Caki2 (cell line): ENCODE results near the gene DLX4. TPM values are rescaled to one million over a fixed set of nuclear protein-coding genes. Genes with fewer than 3 reads are reported as not detected.

Experiments used
- DNase-seq: peaks from one replicate; pipeline ENCODE4 v3.0.0-alpha.2; 2015; ENCODE audit warnings: low read depth
- in situ Hi-C: cut with HindIII; loops from 2 replicates; pipeline ENCODE4 v1.10.0; 2016; ENCODE audit warnings: low sequenced_read_pairs, low pct_unique_long_range_greater_than_20kb, mixed read lengths
- total RNA-seq: library from RNA; depleted of rRNA; stranded (reverse); fragments of >200 nt; shearing (Covaris generic); gene quantifications from 2 replicates; pipeline ENCODE4 v1.2.3, GENCODE V29; 2014; ENCODE audit warnings: low replicate concordance

Gene DLX4
- total RNA-seq, 1 experiment from 2014 or later: not detected

- in situ Hi-C loops: no loop called here
- DNase-seq: no peak
Measured at GRCh38 chr17:49942947-49943346, 26.0 kb upstream of the DLX4 start.

DNA sequence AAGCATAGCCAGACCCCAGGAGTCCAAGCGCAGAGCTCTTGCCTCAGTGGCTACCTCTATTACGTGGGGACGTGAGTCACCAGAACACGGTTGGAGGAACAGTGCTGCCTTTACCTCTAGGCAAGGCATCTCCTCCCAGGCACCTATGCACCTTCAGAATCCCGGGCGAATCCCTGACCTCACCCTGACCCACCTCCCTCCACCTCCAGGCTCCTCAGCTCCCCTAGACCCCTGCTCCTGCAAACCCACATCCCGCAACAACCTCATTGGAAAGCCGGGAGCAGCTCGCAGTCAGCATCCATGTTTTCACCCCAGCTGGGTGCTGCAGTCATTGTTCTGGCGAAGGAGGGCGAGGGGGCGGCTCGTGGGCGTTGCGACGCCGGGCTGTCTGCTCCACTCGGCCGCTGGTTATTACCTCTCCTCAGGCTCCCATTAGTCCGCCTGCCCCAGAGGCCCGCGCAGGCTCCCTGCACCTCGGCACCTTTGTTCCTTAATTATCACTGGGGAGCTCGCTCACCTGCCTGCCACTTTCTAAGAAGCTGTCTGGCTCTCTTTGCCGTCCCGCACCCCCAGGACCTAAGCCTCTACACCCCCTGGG, 24.6 kb upstream of the DLX4 start:
- in situ Hi-C loops: no loop called here
- no peak for DNase-seq

DNA sequence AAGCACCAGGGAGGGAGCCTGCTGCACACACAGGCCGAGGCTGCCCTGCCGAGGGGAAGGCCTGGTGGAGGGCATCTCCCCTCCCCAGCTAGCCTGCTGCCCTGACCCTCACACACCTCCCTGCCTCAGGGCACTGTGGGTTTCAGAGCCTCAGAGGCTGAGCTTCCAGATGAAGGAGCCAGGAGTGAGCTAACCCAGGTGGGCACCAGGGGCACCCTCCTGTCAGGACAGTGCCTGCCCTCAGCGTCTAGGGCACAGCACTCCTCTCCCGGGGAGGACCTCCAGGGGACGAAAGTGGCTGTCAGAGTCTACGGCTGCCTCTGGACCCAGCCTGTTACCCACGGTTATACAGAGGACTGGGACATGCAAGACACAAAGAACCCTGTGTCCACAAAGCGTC, 22.8 kb upstream of the DLX4 start:
- no peak for DNase-seq
- in situ Hi-C loops: no loop called here

DNA sequence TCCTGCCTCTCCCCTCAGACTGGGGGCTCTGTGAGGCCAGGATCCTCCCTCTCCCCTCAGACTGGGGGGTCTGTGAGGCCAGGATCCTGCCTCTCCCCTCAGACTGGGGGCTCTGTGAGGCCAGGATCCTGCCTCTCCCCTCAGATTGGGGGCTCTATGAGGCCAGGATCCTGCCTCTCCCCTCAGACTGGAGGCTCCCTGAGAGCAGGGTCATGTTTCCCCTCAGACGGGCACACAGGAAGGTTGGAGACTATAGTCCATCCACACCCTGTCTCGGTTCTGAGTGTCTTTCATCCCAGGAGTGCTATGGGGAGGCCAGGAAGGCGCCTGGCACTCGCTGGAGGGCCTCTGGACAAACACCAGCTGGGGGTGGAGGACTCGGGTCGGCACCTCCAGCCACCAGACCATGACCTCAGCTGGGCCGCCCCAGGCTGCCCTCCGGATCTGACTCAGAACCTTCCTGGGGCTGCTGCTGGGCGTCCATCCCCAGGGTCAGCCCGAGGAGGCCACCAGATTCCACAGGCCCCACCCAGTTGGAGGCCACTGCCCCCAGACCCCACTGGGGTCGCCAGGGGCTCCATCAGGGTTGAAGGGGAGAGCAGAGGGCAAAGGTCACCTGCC, 21.9 kb upstream of the DLX4 start:
- in situ Hi-C loops: no loop called here
- no peak for DNase-seq

GRCh38 chr17:49949634-49950033, 19.4 kb upstream of the DLX4 start:
- in situ Hi-C loops: no loop called here
- DNase-seq: no peak

DNA sequence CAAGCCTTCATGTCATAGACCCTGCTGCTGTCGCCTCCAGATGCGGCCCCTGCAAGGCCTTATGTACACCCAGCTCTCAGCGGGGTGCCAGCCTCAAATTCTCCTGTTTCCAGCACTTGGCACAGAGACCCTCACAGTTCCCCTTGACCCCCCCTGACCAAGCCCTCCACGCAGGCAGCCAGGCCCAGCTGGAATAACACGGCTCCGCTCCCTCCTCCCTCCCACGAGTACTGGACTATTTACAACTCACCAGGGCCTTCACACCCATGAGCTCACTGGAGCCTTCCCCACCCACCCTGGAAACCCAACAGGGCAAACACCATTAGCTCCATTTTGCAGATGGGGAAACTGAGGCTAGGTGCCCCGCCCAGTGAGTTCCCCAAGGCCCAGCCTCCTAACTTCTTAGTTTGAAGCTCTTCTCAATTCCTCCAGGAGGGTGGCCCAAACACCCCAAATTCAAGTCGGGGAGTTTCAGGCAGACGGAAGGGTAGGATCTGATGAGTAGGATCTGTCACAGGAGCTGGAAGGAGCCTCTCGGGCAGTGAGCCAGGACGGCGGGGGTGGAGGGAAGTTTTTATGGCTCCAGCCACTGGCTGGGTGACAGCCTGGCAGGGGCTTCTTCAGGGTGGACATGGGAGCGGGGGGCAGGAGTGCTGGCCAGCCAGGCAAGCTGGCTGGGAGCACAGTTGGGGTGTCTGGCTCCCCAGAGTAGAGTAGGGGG, 17.5 kb upstream of the DLX4 start:
- in situ Hi-C loops: no loop called here
- DNase-seq: no peak

DNA sequence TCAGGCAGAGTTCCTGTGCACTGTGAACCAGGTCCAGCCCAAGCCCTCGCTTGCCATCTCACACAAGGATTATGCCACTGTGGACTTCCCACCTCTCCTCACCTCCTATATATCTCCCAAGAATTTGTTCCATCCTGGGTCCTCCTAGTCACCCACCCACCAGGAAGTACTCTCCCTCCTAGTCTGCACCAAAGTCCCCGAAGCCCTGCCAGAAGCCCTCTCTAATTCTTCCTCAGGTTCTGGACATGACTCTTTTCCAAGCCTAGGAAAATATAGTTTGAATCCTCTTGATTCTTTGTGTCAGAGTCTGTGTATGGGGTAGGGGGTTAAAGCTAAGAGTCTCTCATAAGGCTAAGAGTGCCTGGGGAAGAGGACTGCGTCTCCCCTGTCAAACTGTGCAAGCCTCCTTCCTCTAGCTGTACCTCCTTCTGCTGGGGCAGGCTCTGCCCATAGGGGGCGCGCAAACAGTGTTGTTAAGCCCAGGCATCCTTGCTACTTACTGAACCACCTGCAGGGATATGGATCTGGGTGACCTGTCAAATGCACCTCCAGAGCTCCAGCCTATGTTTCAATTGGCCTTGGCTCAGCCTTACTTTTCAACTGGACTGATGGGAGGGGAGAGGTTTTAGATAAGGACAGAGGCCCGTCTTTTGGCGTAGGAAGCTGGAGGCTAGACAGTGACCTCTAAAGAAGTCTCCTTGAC, 16.6 kb upstream of the DLX4 start:
- DNase-seq: peak; percentile 53
- in situ Hi-C loops: no loop called here

DNA sequence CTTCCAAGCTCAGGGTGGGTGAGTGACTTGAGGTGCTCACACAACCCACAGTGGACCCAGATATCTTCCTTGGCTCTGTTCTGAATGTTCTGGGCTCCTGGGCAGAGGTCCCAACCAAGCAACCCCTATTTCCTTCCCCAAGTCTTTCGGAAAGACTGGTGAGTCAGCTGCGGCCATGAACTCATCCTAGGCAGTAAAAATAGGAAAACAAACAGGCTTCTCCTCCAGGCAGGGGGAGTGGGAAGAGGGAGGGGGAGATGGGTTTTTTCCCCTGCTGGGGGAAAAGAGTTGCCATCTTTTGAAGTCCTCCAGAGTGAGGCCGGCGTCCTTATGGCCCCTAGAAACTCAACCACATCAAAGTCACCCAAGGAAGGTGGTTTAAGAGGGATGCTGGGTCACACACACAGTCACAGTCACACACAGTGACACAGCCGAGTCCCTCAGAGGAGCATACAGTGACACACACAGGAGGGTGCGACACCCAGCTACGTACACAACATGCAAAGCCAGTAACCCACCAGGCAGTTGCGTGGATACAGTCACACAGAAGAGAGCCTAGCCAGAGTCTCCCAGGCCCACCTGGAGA, 16.0 kb upstream of the DLX4 start:
- DNase-seq: no peak
- in situ Hi-C loops: no loop called here

- in situ Hi-C loops: no loop called here
- DNase-seq: no peak
Measured at GRCh38 chr17:49955157-49955556, 13.8 kb upstream of the DLX4 start.

DNA sequence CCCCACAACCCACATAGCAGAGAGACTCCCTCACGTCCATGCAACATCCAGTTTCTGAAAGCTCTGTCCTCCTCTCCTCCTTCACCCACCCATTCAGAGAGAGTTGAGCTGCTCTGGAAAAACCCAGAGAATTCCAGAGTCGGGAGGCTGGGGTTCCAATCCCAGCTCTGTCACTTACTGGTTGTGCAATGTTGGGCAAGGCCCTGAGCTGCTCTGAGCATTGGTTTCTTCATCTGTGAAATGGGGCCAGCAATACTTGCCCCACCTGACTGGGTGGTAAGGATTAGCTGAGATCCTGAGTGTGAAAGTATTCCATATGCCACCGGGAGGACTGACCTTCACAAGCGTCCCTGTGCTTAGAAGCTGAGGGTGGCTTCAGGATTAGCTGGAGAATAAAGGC, 12.2 kb upstream of the DLX4 start:
- in situ Hi-C loops: no loop called here
- DNase-seq: no peak

GRCh38 chr17:49957350-49957749, 11.6 kb upstream of the DLX4 start:
- in situ Hi-C loops: no loop called here

DNA sequence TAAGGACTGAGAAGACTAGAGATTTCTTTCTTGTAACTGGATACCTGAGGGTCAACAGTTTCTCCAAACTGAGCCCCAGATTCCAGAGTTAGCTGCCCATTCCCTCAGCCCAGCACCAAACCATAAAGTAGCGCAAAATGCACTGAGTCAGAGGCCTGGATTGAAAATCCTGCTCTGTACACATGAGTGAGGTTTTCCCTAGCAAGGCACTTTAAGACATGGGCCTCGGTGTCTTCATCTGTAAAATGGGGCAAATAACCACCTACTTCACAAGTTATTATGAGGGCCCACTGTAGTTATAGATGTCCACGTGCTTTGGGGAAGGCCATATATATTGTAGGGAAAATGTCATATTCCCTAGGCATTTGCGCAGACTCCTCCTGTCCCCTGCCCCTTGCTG, 10.3 kb upstream of the DLX4 start:
- in situ Hi-C loops: no loop called here
- DNase-seq: no peak

More at GRCh38 chr17:49957350-49957749, 11.6 kb upstream of the DLX4 start:
- DNase-seq: no peak

DNA sequence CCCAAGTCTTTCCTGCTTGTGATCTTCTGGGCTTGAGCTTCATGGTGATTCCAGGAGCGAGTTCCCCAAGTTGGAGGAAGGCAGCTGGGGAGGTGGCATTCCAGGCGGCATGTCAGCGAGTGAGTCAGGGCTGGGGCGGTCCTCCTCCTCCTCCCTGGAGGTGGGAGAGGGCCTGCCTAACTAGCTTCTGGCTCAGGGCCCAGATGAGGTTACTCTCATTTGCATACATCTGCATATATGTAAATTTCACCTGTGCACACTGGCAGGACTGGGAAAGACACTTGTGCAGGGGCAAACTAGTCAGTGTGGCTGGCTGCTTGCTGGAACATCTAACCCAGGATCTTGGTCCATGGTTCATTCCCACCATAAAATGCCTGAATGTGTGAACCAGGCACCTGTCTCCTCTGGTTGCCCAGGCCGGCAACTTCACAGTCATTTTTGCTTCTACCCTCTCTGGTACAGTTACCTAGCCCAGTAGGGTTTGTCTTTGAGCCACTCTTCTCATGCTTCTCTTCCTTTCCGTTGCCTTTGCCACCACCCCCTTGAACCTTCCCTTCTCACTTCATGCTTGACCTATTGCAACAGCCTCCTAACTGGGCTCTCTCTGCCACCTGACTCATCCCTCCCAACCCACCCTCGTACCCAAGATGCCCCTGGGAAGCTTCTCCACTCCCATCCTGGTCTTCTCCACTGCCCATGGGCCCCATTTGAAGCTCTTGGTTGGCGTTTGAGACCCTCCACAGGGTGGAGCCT, 9.6 kb upstream of the DLX4 start:
- DNase-seq: peak; percentile 64
- in situ Hi-C loops: no loop called here

GRCh38 chr17:49962599-49963308, 6.2 kb upstream of the DLX4 start:
- DNase-seq: no peak
- in situ Hi-C loops: no loop called here

DNA sequence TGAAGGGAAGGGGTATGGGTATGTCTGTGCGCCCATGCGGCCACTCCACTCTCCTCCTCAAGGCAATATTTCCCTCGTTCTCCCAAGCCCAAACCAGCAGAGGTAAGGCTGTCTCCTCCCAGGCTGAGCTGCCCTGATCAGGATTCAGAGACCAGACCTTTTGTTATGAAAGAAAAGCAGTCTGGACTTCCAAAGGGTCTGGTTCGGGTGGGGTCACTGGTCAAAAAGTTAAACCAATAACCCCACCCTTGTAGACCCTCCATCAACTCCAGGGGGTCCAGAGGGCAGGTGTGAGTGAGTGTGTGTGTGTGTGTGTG, 5.7 kb upstream of the DLX4 start:
- in situ Hi-C loops: no loop called here
- no peak for DNase-seq

GRCh38 chr17:49963626-49964302, 5.2 kb upstream of the DLX4 start:
- DNase-seq: no peak
- in situ Hi-C loops: no loop called here

- DNase-seq: no peak
- in situ Hi-C loops: no loop called here
Measured at GRCh38 chr17:49964303-49964768, 4.7 kb upstream of the DLX4 start.
